HepG2 (cell line): ENCODE results near the gene UNKL. TPM values are rescaled to one million over a fixed set of nuclear protein-coding genes. Genes with fewer than 3 reads are reported as not detected.

Experiments used
- ATAC-seq: fragments of 200-7000 bp; cut with Tn5 transposase; 3 replicates; pipeline ENCODE4 v1.9.1; 2020; ENCODE audit warnings: mild to moderate bottlenecking, moderate library complexity
- BruUV-seq: library from RNA; stranded (reverse); fragments of 400-500 nt; replicated peaks from 2 replicates; lab custom pipeline; 2021; lab: Mats Ljungman, UMichigan
- CTCF ChIA-PET: fragments of 300-600 bp; formaldehyde crosslinking; extraction: SDS; loops from one replicate; lab custom pipeline; 2021; ENCODE audit warnings: low total read pairs, inconsistent platforms, low intra/inter-chr PET ratio; lab: Yijun Ruan, JAX
- POLR2A ChIA-PET: fragments of 350-600 bp; sonication (Branson Sonifier 250); formaldehyde crosslinking; loops from one replicate; lab custom pipeline; 2020; ENCODE audit warnings: antibody characterized with exemption, inconsistent platforms; lab: Yijun Ruan, JAX
- DNase-seq: peaks from one replicate; pipeline ENCODE4 v3.0.0-alpha.2; 2015; ENCODE audit warnings: low spot score
- FAIRE-seq: peaks from 3 replicates; lab custom pipeline; 2011; peaks lifted over from hg19 to GRCh38; lab: Jason Lieb, UNC
- H2AFZ ChIP-seq: one replicate; pipeline ENCODE4 v1.6.1; 2011; ENCODE audit warnings: low read length, inconsistent platforms
- H3K27ac ChIP-seq: fragments of 300-600 bp; 3 replicates; pipeline ENCODE4 v1.8.0; 2011; ENCODE audit warnings: mixed run types, mild to moderate bottlenecking, mixed read lengths, low read length, inconsistent platforms; ENCODE audit not compliant: insufficient read depth; ENCODE audit errors: extremely low read length
- H3K27me3 ChIP-seq, 2 experiments: fragments of 200-600 bp in 1 of 2; 2 replicates in 1 of 2; 3 replicates in 1 of 2; pipeline versions ENCODE4 v1.6.0 to v1.8.0; 2011; ENCODE audit warnings: low read length in 2 of 2, mild to moderate bottlenecking in 2 of 2, moderate library complexity in 2 of 2, inconsistent platforms in 1 of 2; ENCODE audit not compliant: insufficient read depth in 2 of 2, control insufficient read depth in 1 of 2
- H3K36me3 ChIP-seq, 2 experiments: fragments of 200-600 bp in 1 of 2; replicated peaks in 1 of 2; 2 replicates in 1 of 2; 3 replicates in 1 of 2; pipeline versions ENCODE4 v1.5.1 to v1.8.0; 2011; ENCODE audit warnings: low read length in 2 of 2, inconsistent platforms in 1 of 2; ENCODE audit not compliant: insufficient read depth in 2 of 2, control insufficient read depth in 1 of 2
- H3K4me1 ChIP-seq: 2 replicates; pipeline ENCODE4 v1.5.1; 2012; ENCODE audit warnings: low read length, inconsistent platforms; ENCODE audit not compliant: insufficient read depth
- H3K4me2 ChIP-seq: 2 replicates; pipeline ENCODE4 v1.6.0; 2011; ENCODE audit warnings: low read depth, low read length, inconsistent platforms
- H3K4me3 ChIP-seq, 3 experiments: fragments of 200-600 bp in 1 of 3; sonication (generic), shearing (Covaris generic) in 1 of 3; replicated peaks in 1 of 3; 2 replicates each; pipeline ENCODE4 v1.5.1; 2011 to 2016; ENCODE audit warnings: low read length in 3 of 3, inconsistent platforms in 2 of 3, low read depth in 2 of 3, mild to moderate bottlenecking in 2 of 3, control low read depth in 1 of 3, mixed read lengths in 1 of 3; ENCODE audit not compliant: insufficient read depth in 1 of 3
- H3K79me2 ChIP-seq: one replicate; pipeline ENCODE4 v1.6.1; 2011; ENCODE audit warnings: low read length, inconsistent platforms; ENCODE audit not compliant: insufficient read depth
- H3K9ac ChIP-seq: 2 replicates; pipeline ENCODE4 v1.6.0; 2011; ENCODE audit warnings: mild to moderate bottlenecking, low read depth, low read length, inconsistent platforms; ENCODE audit not compliant: insufficient read depth
- H3K9me3 ChIP-seq: 2 replicates; pipeline ENCODE4 v1.5.1; 2012; ENCODE audit warnings: mild to moderate bottlenecking, low read length
- H4K20me1 ChIP-seq: 2 replicates; pipeline ENCODE4 v1.6.0; 2011; ENCODE audit warnings: inconsistent platforms, mild to moderate bottlenecking, low read length, moderate library complexity; ENCODE audit not compliant: insufficient read depth
- AGO2 ChIP-seq: fragments of 200-400 bp; formaldehyde crosslinking; optimal IDR thresholded peaks from 2 replicates; pipeline ENCODE3; 2017; ENCODE audit warnings: mild to moderate bottlenecking, low read depth, low read length, moderate library complexity
- DNMT3B ChIP-seq: conservative IDR thresholded peaks from 2 replicates; pipeline ENCODE4 v1.6.1; 2016; ENCODE audit warnings: missing biosample characterization, control low read depth
- ISL2 ChIP-seq: sonication (generic); formaldehyde crosslinking; IDR thresholded peaks from 2 replicates; pipeline ENCODE4 v1.5.0; 2020; ENCODE audit warnings: missing genetic modification reagents
- RBFOX2 ChIP-seq: fragments of 200-400 bp; formaldehyde crosslinking; IDR thresholded peaks from 2 replicates; pipeline ENCODE4 v1.6.1; 2017; ENCODE audit warnings: low read depth, mild to moderate bottlenecking, low read length
- RFXANK ChIP-seq: IDR thresholded peaks from 2 replicates; pipeline ENCODE4 v1.6.1; 2016
- TRIM22 ChIP-seq: fragments of 450-650 bp; IDR thresholded peaks from 2 replicates; pipeline ENCODE4 v1.6.1; 2017
- ZNF207 ChIP-seq: fragments of 450-650 bp; IDR thresholded peaks from 2 replicates; pipeline ENCODE4 v1.6.1; 2016; ENCODE audit warnings: antibody characterized with exemption, borderline replicate concordance
- ZNF382 ChIP-seq: sonication (generic); formaldehyde crosslinking; IDR thresholded peaks from 2 replicates; pipeline ENCODE4 v1.5.0; 2020; ENCODE audit warnings: missing genetic modification reagents, mild to moderate bottlenecking, borderline replicate concordance
- ZNF674 ChIP-seq: sonication (generic); formaldehyde crosslinking; IDR thresholded peaks from 2 replicates; pipeline ENCODE4 v1.5.0; 2020; ENCODE audit warnings: low read depth, mild to moderate bottlenecking, missing genetic modification reagents
- WGBS: methylation state at CpG from one replicate; pipeline ENCODE4 v1.1.6; 2017; ENCODE audit warnings: low lambda C conversion rate; 5-methylcytosine and 5-hydroxymethylcytosine counted together
- in situ Hi-C: cut with HindIII; loops from 2 replicates; pipeline ENCODE4 v1.10.0; 2017; ENCODE audit warnings: low pct_unique_long_range_greater_than_20kb; ENCODE audit not compliant: extremely low pct_ligation_motif_present
- intact Hi-C: fragments of 100-400 bp; cut with micrococcal nuclease; formaldehyde crosslinking; loops from one replicate; pipeline ENCODE4 v1.10.0; 2022; ENCODE audit not compliant: unreplicated experiment
- polyA plus RNA-seq, 8 experiments: library from polyadenylated mRNA; depleted of rRNA in 3 of 8; stranded (reverse) in 7 of 8; unstranded in 1 of 8; fragments of >200 nt; fragmentation: Illumina TruSeq in 4 of 8; extraction: Trizol in 4 of 8; gene quantifications; 2 replicates each; pipeline versions ENCODE4 v1.2.1 to v1.2.3, GENCODE V29; 2011 to 2016; ENCODE audit warnings: low read depth in 4 of 8, missing spikeins in 1 of 8, mixed read lengths in 1 of 8; ENCODE audit not compliant: insufficient read depth in 1 of 8
- total RNA-seq, 5 experiments: library from RNA; depleted of rRNA; stranded (reverse); fragments of >200 nt; fragmentation: Illumina TruSeq; extraction: Trizol; gene quantifications; 2 replicates each; pipeline ENCODE4 v1.2.3, GENCODE V29; 2016; ENCODE audit warnings: low read depth in 1 of 5
- TF ChIP-seq, protein P1 (sequence below): fragments of 450-650 bp; IDR thresholded peaks from 2 replicates; pipeline ENCODE4 v1.6.1; 2017; ENCODE audit warnings: mild to moderate bottlenecking

The UNKL gene
- total and polyA plus RNA-seq, 2 of the 13 experiments (the other 11 are each of a cell fraction or from before 2014, with no cell fraction given): 10.4 to 17.6 TPM

- BruUV-seq: no TSS peak
- H3K27ac ChIP-seq: no peak overlapping the region
- no peak overlapping the region for H3K9ac ChIP-seq
- H3K4me1 ChIP-seq: no peaks in the 10 kb centered on the region
- 98% methylated on average over 24 of the region's 43 CpGs for WGBS
- intact Hi-C loops: no loop called here
- H3K4me3 ChIP-seq: no peak overlapping the region
- H2AFZ ChIP-seq: no peak overlapping the region
- no peaks in the 10 kb centered on the region for H3K9me3 ChIP-seq
- FAIRE-seq (no peak), ATAC-seq (no peak), DNase-seq (no peak)
- in situ Hi-C loops: no loop called here
- H3K79me2 ChIP-seq: peaks cover 16% of the 10 kb centered on the region
- no peaks in the 10 kb centered on the region for H3K27me3 ChIP-seq
- H3K4me2 ChIP-seq: no peak overlapping the region
- peaks cover 16 to 46% of the 10 kb centered on the region in 2 experiments for H3K36me3 ChIP-seq
- TF ChIP-seq RFXANK (no peak), TRIM22 (no peak), DNMT3B (no peak), RBFOX2 (0 out of 2 replicates have a peak, but pooled peaks have one; percentile 21), ZNF674 (CRISPR knock-in tag) (no peak), AGO2 (peak; percentile 78)
- ChIA-PET CTCF (no interaction called here), POLR2A (no interaction called here)
- H4K20me1 ChIP-seq: no peaks in the 10 kb centered on the region; the same call in 1 of the 2 replicates
These were observed 52.7 kb downstream of the UNKL start for GRCh38 chr16:1361685-1362360.

DNA sequence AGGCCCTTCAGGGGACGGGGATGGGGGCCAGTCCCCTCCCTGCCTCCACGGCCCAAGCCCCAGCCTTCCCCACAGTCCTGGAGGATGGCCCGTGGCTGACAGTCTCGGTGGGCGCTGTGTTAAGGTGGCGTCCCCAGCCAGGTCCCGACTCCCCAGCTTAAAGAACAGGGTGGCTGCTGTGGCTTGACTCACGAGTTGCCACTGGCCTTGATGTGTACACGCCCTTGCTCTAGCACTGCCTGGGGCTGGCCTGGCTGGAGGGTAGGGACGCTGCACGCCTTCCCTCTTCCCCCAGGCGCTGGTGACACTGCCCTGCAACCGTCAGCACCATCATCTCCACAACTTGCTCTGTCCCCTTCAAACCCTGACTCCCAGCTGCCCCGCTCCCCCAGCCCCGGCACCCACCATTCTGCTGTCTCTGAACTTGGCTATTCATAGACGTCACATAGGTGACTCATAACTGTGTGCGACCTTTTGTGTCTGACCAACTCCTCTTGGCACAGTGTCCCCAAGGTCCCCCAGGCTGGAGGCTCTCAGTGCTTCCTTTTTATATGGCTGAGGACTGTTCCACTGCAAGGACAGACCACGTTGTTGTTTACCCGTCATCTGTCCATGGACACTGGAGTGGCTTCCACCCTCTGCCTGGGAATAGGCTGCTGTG is 56.5 kb downstream of the UNKL start:
- H3K4me3 ChIP-seq: no peak overlapping the region
- 97% methylated on average over 8 of the region's 19 CpGs for WGBS
- no peak overlapping the region for H3K4me2 ChIP-seq
- 0 out of 2 replicates have a peak, but pooled peaks cover 2% of the 10 kb centered on the region for H4K20me1 ChIP-seq
- in situ Hi-C loops: no loop called here
- ChIA-PET POLR2A (no interaction called here), CTCF (no interaction called here)
- H3K9ac ChIP-seq: no peak overlapping the region
- peaks cover 8 to 22% of the 10 kb centered on the region in 2 experiments for H3K36me3 ChIP-seq
- H3K27ac ChIP-seq: no peak overlapping the region
- DNase-seq (no peak), FAIRE-seq (no peak), ATAC-seq (peak; percentile 11)
- no peak overlapping the region for H2AFZ ChIP-seq
- H3K4me1 ChIP-seq: peaks cover 14% of the 10 kb centered on the region
- no peaks in the 10 kb centered on the region for H3K27me3 ChIP-seq
- H3K79me2 ChIP-seq: peaks cover 45% of the 10 kb centered on the region
- BruUV-seq: no TSS peak
- intact Hi-C loops: no loop called here
- H3K9me3 ChIP-seq: no peaks in the 10 kb centered on the region
- peak; percentile 65 for TF ChIP-seq AGO2
- TF ChIP-seq ZNF207: no peak
- TF ChIP-seq ISL2: no peak
- TF ChIP-seq ZNF382 (CRISPR knock-in tag): no peak
- TF ChIP-seq, protein P1, sequence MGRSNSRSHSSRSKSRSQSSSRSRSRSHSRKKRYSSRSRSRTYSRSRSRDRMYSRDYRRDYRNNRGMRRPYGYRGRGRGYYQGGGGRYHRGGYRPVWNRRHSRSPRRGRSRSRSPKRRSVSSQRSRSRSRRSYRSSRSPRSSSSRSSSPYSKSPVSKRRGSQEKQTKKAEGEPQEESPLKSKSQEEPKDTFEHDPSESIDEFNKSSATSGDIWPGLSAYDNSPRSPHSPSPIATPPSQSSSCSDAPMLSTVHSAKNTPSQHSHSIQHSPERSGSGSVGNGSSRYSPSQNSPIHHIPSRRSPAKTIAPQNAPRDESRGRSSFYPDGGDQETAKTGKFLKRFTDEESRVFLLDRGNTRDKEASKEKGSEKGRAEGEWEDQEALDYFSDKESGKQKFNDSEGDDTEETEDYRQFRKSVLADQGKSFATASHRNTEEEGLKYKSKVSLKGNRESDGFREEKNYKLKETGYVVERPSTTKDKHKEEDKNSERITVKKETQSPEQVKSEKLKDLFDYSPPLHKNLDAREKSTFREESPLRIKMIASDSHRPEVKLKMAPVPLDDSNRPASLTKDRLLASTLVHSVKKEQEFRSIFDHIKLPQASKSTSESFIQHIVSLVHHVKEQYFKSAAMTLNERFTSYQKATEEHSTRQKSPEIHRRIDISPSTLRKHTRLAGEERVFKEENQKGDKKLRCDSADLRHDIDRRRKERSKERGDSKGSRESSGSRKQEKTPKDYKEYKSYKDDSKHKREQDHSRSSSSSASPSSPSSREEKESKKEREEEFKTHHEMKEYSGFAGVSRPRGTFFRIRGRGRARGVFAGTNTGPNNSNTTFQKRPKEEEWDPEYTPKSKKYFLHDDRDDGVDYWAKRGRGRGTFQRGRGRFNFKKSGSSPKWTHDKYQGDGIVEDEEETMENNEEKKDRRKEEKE: no peak
